C4-2B (cell line): Measurements from ENCODE around the gene HMX1.

Experiments
- ZFX ChIP-seq: fragments of 450-650 bp; IDR thresholded peaks from 2 replicates; pipeline ENCODE4 v1.6.1; 2017
- TF ChIP-seq, protein P1 (sequence below): fragments of 450-650 bp; conservative IDR thresholded peaks from 2 replicates; pipeline ENCODE4 v1.5.1; 2017; ENCODE audit warnings: mild to moderate bottlenecking

DNA sequence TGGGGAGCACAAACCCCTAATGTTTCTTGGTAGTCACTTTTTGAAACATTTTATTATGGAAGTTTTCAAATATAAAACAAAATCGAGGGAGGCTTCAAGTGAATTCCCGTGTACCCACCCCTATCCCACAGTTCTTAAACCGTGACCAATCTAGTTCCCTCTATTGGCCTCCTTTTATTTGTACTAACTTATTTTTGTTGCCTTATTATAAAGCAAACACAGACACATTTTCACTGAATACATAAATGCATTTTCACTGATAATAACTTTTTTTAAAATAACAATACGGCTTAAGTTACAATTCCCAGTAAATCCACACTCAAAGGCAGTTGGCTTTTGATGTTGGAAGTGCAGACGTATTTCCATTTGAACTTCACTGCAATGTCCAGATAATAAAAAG lies 9.3 kb downstream of the HMX1 start:
- TF ChIP-seq, protein P1, sequence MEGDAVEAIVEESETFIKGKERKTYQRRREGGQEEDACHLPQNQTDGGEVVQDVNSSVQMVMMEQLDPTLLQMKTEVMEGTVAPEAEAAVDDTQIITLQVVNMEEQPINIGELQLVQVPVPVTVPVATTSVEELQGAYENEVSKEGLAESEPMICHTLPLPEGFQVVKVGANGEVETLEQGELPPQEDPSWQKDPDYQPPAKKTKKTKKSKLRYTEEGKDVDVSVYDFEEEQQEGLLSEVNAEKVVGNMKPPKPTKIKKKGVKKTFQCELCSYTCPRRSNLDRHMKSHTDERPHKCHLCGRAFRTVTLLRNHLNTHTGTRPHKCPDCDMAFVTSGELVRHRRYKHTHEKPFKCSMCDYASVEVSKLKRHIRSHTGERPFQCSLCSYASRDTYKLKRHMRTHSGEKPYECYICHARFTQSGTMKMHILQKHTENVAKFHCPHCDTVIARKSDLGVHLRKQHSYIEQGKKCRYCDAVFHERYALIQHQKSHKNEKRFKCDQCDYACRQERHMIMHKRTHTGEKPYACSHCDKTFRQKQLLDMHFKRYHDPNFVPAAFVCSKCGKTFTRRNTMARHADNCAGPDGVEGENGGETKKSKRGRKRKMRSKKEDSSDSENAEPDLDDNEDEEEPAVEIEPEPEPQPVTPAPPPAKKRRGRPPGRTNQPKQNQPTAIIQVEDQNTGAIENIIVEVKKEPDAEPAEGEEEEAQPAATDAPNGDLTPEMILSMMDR = no peak
- no peak for TF ChIP-seq ZFX
